Left ventricle myocardium inferior (tissue), 1 donor: Measurements from ENCODE around the gene F5. TPM values are rescaled to one million over a fixed set of nuclear protein-coding genes. Genes with fewer than 3 reads are reported as not detected.

Experiments
- DNase-seq: peaks from one replicate; pipeline ENCODE4 v3.0.0-alpha.2; 2020
- H3K27ac ChIP-seq: fragments of 200-600 bp; replicated peaks from 2 replicates; pipeline ENCODE4 v1.8.0; 2021
- H3K27me3 ChIP-seq: fragments of 200-600 bp; 2 replicates; pipeline ENCODE4 v1.8.0; 2021; ENCODE audit warnings: low read depth
- H3K36me3 ChIP-seq: fragments of 200-600 bp; 2 replicates; pipeline ENCODE4 v1.8.0; 2021
- H3K4me1 ChIP-seq: fragments of 200-600 bp; 2 replicates; pipeline ENCODE4 v1.8.0; 2021
- H3K4me3 ChIP-seq: fragments of 200-600 bp; 2 replicates; pipeline ENCODE4 v1.8.0; 2021; ENCODE audit warnings: mild to moderate bottlenecking, moderate library complexity
- H3K9me3 ChIP-seq: fragments of 200-600 bp; replicated peaks from 2 replicates; pipeline ENCODE4 v1.8.0; 2021
- CTCF ChIP-seq: fragments of 200-600 bp; IDR thresholded peaks from 2 replicates; pipeline ENCODE4 v1.8.0; 2021; ENCODE audit warnings: antibody characterized with exemption, mild to moderate bottlenecking, borderline replicate concordance
- intact Hi-C: fragments of 100-400 bp; cut with micrococcal nuclease; formaldehyde crosslinking; loops from one replicate; pipeline ENCODE4 v1.11.0; 2022
- long read RNA-seq: library from polyadenylated mRNA; unstranded; transcript quantifications from one replicate; pipeline ENCODE4 v2.0.0, GENCODE V29; 2021
- total RNA-seq: library from RNA; stranded (reverse); fragmentation: NEBNext Ultra II Directional; extraction: Animal tissue kit (Norgen Biotek cat#: 25700); gene quantifications from one replicate; pipeline ENCODE4 v1.2.1, GENCODE V29; 2021
- donor health status: DM: no; HTN: yes; CAD: no; lungs with severe emphysema.

The F5 gene
- total RNA-seq, result 14.7 TPM
- long read RNA-seq, partial matches to known transcripts, result 4 of 4 reads
- long read RNA-seq, other reads (novel, unspliced or antisense), result 0 of 4 reads

GRCh38 chr1:169586395-169587255 is at the start of gene F5:
Gene F5, minus strand, starts transcription at chr1:169586481. Its CDS starts 95 bp downstream, at chr1:169586386.
- H3K4me1 ChIP-seq, result peaks cover 14% of the 10 kb centered on the region
- peaks cover 17% of the 10 kb centered on the region for H3K27me3 ChIP-seq
- peak within 1 kb of the TSS; percentile 87 for H3K27ac ChIP-seq
- H3K36me3 ChIP-seq, result no peaks in the 10 kb centered on the region
- TF ChIP-seq CTCF, result peak; percentile 61
- H3K9me3 ChIP-seq, result no peaks in the 10 kb centered on the region
- peak; percentile 74 for DNase-seq
- peak within 1 kb of the TSS; percentile 66 for H3K4me3 ChIP-seq
- intact Hi-C loops, result no loop called here

- DNase-seq, result no peak
- intact Hi-C loops, result no loop called here
- no peaks in the 10 kb centered on the region for H3K4me1 ChIP-seq
- H3K4me3 ChIP-seq, result no peak overlapping the region
- H3K9me3 ChIP-seq, result peaks cover 53% of the 10 kb centered on the region
- H3K27ac ChIP-seq, result no peak overlapping the region
- no peak for TF ChIP-seq CTCF
- H3K27me3 ChIP-seq, result peaks cover 5% of the 10 kb centered on the region
- H3K36me3 ChIP-seq, result peaks cover 4% of the 10 kb centered on the region
These were observed 48.6 kb upstream of the F5 start for GRCh38 chr1:169634877-169635276.

GRCh38 chr1:169634145-169634544 is 47.9 kb upstream of the F5 start:
- Histone ChIP-seq H3K27ac (no peak overlapping the region), H3K27me3 (peaks cover 5% of the 10 kb centered on the region), H3K36me3 (peaks cover 4% of the 10 kb centered on the region), H3K4me3 (no peak overlapping the region), H3K4me1 (no peaks in the 10 kb centered on the region), H3K9me3 (peaks cover 53% of the 10 kb centered on the region)
- no peak for DNase-seq
- intact Hi-C loops, result no loop called here
- no peak for TF ChIP-seq CTCF

- no peak for DNase-seq
- H3K4me1 ChIP-seq, result no peaks in the 10 kb centered on the region
- peaks cover 4% of the 10 kb centered on the region for H3K36me3 ChIP-seq
- H3K27me3 ChIP-seq, result peaks cover 12% of the 10 kb centered on the region
- H3K4me3 ChIP-seq, result no peak overlapping the region
- intact Hi-C loops, result no loop called here
- no peak overlapping the region for H3K27ac ChIP-seq
- peaks cover 35% of the 10 kb centered on the region for H3K9me3 ChIP-seq
- TF ChIP-seq CTCF, result no peak
These were observed 45.0 kb upstream of the F5 start for GRCh38 chr1:169631249-169631648.

GRCh38 chr1:169630006-169630405 is 43.7 kb upstream of the F5 start, which contains the start of gene SELP:
Gene SELP, minus strand, starts transcription at chr1:169630124. Its CDS starts 50 bp downstream, at chr1:169630074.
- Histone ChIP-seq H3K27ac (no peak within 1 kb of the TSS), H3K27me3 (peaks cover 20% of the 10 kb centered on the region), H3K4me1 (no peaks in the 10 kb centered on the region), H3K36me3 (peaks cover 4% of the 10 kb centered on the region), H3K4me3 (peak within 1 kb of the TSS; percentile 15), H3K9me3 (peaks cover 22% of the 10 kb centered on the region)
- no peak for TF ChIP-seq CTCF
- intact Hi-C loops, result no loop called here
- DNase-seq, result no peak
